Osteocyte (in vitro differentiated cells): ENCODE measurements around the gene WDFY3. TPM values are rescaled to one million over a fixed set of nuclear protein-coding genes. Genes with fewer than 3 reads are reported as not detected.

Experiments
- DNase-seq: peaks from one replicate; pipeline ENCODE4 v3.0.0; 2021; ENCODE audit warnings: mixed read lengths; ENCODE audit not compliant: unreplicated experiment; ENCODE audit errors: extremely low spot score
- H3K27ac Mint-ChIP-seq: one replicate; pipeline ENCODE4 v1.8.0; 2021; ENCODE audit warnings: mild to moderate bottlenecking, mixed read lengths; ENCODE audit not compliant: unreplicated experiment
- H3K27me3 Mint-ChIP-seq: one replicate; pipeline ENCODE4 v1.8.0; 2021; ENCODE audit warnings: mixed read lengths; ENCODE audit not compliant: unreplicated experiment
- H3K36me3 Mint-ChIP-seq: one replicate; pipeline ENCODE4 v1.8.0; 2021; ENCODE audit warnings: mixed read lengths; ENCODE audit not compliant: unreplicated experiment
- H3K4me1 Mint-ChIP-seq: one replicate; pipeline ENCODE4 v1.8.0; 2021; ENCODE audit warnings: mixed read lengths; ENCODE audit not compliant: unreplicated experiment
- H3K4me3 Mint-ChIP-seq: one replicate; pipeline ENCODE4 v1.8.0; 2021; ENCODE audit warnings: mild to moderate bottlenecking, moderate library complexity, mixed read lengths; ENCODE audit not compliant: unreplicated experiment
- H3K9me3 Mint-ChIP-seq: one replicate; pipeline ENCODE4 v1.8.0; 2021; ENCODE audit warnings: mixed read lengths; ENCODE audit not compliant: unreplicated experiment
- CTCF ChIP-seq: fragments of 200-600 bp; sonication (generic); IDR thresholded peaks from 2 replicates; pipeline ENCODE4 v1.5.0; 2021; ENCODE audit warnings: antibody characterized with exemption, mild to moderate bottlenecking, moderate library complexity
- total RNA-seq: library from RNA; stranded (reverse); gene quantifications from 2 replicates; pipeline ENCODE4 v1.2.1, GENCODE V29; 2021

WDFY3 gene
- total RNA-seq, 1 donor from 2014 or later: 91.4 TPM

- TF ChIP-seq CTCF: no peak
- DNase-seq: no peak
- Mint-ChIP-seq H3K4me1 (peaks cover 32% of the 10 kb centered on the region), H3K27ac (peak overlapping the region; percentile 71), H3K4me3 (no peak overlapping the region), H3K27me3 (no peaks in the 10 kb centered on the region), H3K36me3 (peaks cover 71% of the 10 kb centered on the region), H3K9me3 (no peaks in the 10 kb centered on the region)
These were observed 275.3 kb downstream of the WDFY3 start for GRCh38 chr4:84691170-84691691.

GRCh38 chr4:84690481-84690880, 276.0 kb downstream of the WDFY3 start:
- Mint-ChIP-seq H3K4me1 (peaks cover 32% of the 10 kb centered on the region), H3K36me3 (peaks cover 68% of the 10 kb centered on the region)
- TF ChIP-seq CTCF: no peak

GRCh38 chr4:84689197-84689596, 277.3 kb downstream of the WDFY3 start:
- Mint-ChIP-seq H3K9me3 (no peaks in the 10 kb centered on the region), H3K27ac (peak overlapping the region; percentile 10), H3K4me1 (peaks cover 32% of the 10 kb centered on the region), H3K36me3 (peaks cover 68% of the 10 kb centered on the region), H3K27me3 (no peaks in the 10 kb centered on the region), H3K4me3 (no peak overlapping the region)
- no peak for DNase-seq
- no peak for TF ChIP-seq CTCF

More at GRCh38 chr4:84690481-84690880, 276.0 kb downstream of the WDFY3 start:
- Mint-ChIP-seq H3K27ac (peak overlapping the region; percentile 71), H3K9me3 (no peaks in the 10 kb centered on the region), H3K4me3 (no peak overlapping the region), H3K27me3 (no peaks in the 10 kb centered on the region)
- DNase-seq: no peak

GRCh38 chr4:84688605-84689004, 277.9 kb downstream of the WDFY3 start:
- no peaks in the 10 kb centered on the region for H3K9me3 Mint-ChIP-seq
- no peaks in the 10 kb centered on the region for H3K27me3 Mint-ChIP-seq
- TF ChIP-seq CTCF: no peak
- peaks cover 32% of the 10 kb centered on the region for H3K4me1 Mint-ChIP-seq
- H3K27ac Mint-ChIP-seq: no peak overlapping the region
- peaks cover 68% of the 10 kb centered on the region for H3K36me3 Mint-ChIP-seq
- no peak for DNase-seq
- no peak overlapping the region for H3K4me3 Mint-ChIP-seq

- H3K4me3 Mint-ChIP-seq: no peak overlapping the region
- H3K27me3 Mint-ChIP-seq: no peaks in the 10 kb centered on the region
- no peak for TF ChIP-seq CTCF
- H3K4me1 Mint-ChIP-seq: peaks cover 33% of the 10 kb centered on the region
- H3K9me3 Mint-ChIP-seq: no peaks in the 10 kb centered on the region
- no peak overlapping the region for H3K27ac Mint-ChIP-seq
- peaks cover 69% of the 10 kb centered on the region for H3K36me3 Mint-ChIP-seq
- no peak for DNase-seq
These were observed 281.4 kb downstream of the WDFY3 start for GRCh38 chr4:84685105-84685504.
